ENCODE results near the gene MARS1.

GRCh38 chr12:57518920-57519795 is 31.3 kb downstream of the MARS1 start:
- TF ChIP-seq REST (IDR thresholded peaks at IDR 0.05; ENCODE audit: insufficient read depth in 1 of 2, low read depth in 2 of 2, low read length in 2 of 2) (no peak), POLR2AphosphoS5 (IDR thresholded peaks at IDR 0.05; ENCODE audit: low read depth, low read length) (no peak), FOXP2 (optimal IDR thresholded peaks at IDR 0.05; ENCODE audit: borderline replicate concordance, extremely low read depth, extremely low read length, insufficient read depth) (no peak), TAF1 (IDR thresholded peaks at IDR 0.05; ENCODE audit: borderline replicate concordance, insufficient read depth, low read length) (no peak)
